ENCODE results near the gene PDGFRB.

Gene PDGFRB

DNA sequence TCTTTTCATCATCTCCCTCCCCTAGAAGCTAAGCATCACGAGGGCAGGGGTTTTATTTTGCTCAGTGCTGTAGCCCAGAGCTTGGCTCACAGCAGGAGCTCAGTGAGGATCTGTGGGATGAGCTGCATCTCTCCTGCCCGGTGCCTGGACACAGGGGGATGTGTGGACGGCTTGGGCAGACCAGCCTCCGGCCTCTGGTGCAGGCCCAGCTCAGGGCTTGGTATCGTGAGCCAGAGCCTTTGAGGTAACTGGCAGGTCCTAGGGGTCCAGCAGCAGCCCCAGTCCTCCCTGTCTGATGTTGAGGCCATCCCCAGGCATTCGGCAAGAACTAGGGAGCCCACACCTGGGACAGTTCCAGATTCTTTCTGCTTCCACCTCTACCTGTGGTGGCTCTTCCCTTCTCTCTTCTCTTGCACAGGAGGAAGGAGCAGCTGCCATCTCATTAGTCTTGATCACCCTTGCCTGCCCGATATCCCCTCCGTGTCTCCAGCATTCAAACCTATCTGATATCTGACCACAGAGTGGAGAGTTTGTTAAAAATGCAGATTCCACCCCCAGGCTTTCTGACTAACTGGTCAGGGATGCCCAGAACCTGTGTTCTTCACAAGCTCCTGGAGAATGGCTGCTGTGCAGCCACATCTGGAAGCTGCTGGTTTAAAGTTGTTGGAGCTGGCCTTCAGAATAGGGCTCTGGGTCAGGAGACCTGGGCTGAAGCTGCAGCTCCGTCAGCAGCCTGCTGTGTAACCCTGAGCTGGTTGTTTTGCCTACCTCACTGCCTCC, 26.3 kb upstream of the PDGFRB start:
- DNase-seq = no peak

DNA sequence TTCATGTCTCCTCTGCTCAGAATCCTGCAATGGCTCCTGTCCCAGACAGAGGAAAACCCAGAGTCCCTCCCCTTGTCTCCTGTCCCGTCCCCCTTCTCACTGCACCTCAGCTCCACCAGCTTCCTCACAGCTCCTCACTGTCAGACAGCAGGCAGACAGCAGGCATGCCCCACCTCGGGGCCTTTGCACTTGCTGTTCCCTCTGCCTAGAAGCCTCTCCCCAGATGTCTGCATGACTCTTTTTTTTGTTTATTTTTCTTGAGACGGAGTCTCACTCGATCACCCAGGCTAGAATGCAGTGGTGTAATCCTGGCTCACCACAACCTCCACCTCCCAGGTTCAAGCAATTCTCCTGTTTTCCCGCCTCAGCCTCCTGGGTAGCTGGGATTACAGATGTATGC, 25.4 kb upstream of the PDGFRB start:
- DNase-seq = no peak

GRCh38 chr5:150180241-150181026, 24.8 kb upstream of the PDGFRB start:
- DNase-seq = no peak

DNA sequence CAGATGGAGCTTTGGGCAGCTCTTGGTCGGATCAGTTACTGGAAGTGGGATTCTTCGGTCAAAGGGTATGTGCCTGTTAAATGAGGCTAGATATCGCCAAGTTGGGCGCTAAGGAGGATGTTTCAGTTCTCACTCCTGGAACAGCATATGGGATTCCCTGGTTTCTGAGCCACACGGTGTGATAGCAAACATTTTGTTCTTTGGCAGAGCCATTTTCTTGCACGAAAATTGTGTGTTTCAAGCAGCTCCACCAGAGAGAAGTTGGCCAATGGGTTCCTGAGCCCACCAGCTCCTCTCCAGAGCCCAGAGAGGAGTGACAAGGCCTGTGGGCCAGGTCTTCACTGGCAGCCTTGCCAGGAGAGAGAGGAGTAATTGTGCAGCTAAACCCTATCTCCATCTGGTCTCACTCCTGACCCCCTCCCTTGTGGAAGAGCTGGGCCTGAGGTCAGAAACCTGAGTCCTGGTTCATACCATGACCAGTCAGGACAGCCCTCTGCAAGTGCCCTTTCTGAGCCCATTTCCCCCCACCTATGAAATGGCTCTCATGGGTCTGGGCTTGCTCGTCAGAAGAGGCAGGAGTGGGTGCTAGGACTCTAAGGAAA, 23.5 kb upstream of the PDGFRB start:
- no peak for DNase-seq

- DNase-seq = no peak
Observed at GRCh38 chr5:150178262-150178661, 22.6 kb upstream of the PDGFRB start.

- no peak for DNase-seq
Observed at GRCh38 chr5:150177721-150178120, 22.1 kb upstream of the PDGFRB start.

DNA sequence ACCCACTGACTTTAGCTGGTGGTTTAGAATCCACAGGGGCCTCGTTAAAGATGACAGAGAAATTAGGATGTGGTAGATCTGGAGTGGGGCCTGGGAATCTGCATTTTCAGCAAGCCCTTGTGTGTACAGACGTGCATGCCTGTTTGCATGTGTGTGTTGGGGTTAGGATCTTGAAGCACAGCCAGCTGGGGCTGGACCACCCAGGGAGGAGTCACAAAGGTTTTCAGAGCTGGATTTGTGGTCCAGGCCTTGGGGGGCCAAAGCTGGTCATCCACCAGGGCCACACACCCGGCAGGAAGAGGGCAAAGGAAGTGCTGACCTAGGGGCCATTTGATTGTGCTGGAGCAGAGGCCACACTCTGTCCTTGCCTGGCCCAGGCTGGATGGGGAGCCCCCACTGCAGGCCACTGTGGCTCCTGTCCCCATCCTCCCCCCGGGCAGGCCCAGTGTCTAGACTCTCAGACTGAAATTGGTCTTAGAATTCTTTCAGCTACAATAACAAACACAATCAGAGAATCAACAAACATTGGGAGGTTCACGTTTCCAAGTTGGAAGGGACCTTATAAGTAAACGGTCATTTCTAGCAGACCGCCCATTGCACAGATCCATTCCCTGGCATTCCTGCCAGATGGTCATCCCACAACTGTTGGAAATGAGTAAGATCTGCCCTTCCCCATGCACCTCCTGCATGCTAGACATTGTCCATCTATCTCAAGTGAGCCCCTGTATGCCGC, 21.3 kb upstream of the PDGFRB start:
- no peak for DNase-seq

DNA sequence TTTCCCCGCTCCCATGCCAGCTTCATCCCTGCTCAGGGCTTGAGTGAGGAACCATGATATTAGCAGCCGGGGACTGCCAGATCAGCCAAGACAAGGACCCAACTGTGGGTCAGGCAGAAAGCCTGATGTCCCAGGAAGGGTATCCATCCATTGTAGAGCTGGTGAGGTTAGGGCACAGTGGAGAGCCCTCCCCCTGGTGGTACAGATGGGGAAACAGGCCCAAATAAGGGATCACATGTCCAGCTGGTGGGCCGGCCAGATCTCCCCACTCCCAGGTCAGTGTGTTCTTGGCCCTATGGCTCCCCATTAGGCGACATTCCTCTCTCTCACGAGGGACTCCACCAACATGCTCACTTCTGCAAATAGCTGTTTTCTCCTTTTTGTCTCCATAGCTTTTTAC, 19.9 kb upstream of the PDGFRB start:
- no peak for DNase-seq

DNA sequence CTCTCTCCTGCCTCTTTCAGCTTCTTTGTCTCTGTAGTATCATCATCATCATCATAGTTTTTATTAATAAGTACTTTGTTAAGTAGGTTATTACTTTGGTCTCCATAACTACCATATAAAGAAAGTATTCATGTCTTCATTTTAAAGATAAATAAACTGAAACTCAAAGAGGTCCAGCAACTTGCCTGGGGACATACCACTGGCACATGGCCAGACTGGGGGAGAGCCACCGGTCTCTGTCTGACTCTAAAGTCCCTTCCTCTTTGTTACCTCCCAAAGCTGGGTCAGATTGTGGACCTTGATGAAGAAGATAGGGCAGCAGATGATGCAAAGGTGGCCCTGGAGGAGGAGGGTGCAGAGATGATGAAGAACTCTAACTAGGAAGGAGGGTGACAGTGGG, 19.4 kb upstream of the PDGFRB start:
- no peak for DNase-seq

DNA sequence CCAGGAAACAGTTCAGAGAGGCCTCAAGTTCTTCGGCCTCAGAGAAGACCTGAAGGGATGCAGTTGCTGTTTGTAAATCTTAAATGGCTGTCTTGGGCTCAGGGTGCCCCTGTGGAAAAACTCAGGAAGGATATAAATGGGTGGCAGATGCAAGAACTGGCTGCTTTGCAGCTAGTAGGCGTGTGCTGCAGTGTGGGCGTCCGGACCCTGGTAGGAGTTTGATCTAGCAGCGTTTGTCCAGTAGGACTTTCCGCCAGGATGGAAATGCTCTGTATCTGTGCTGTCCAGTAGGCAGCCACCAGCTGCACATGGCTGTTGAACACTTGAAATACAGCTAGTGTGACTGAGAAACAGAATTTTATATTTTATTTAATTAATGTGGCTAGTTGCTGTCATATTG, 18.6 kb upstream of the PDGFRB start:
- no peak for DNase-seq

DNA sequence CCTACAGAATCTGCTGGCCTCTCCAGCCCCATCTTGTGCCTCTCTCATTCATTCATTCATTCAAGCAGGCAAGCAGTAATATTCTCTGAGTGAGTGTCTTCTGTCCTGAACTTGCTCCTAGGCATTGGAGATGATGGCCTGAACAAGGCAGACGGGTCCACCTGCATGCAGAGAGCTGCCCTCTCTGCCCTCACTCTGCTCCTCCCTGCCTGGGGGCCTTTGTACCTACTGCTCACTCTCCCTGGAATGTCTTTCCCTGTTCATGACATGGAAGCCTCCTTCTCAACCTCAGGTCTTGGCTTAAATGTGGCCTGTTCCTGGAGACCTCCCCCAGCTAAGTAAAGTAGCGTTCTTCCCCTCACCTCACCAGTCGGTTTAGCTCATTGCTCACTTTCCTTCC, 17.5 kb upstream of the PDGFRB start:
- no peak for DNase-seq

GRCh38 chr5:150172556-150172955, 16.9 kb upstream of the PDGFRB start:
- no peak for DNase-seq

DNA sequence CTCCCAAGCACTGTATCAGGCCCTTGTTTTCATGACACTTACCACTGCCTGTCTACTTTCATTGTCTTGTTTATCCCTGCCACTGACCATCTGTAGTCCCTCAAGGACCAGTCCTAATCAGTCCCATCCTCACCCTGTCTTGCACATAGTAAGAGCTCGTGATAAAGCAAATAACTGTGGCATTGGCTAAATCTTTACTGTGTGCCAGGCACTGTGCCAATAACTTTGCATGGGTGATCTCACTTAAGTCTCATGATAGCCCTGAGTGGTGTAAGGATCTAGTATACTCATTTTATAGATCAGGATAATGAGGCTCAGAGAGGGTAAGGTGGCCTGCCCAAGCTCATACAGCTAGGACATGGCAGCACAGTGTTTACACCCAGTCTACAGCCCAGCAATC, 16.5 kb upstream of the PDGFRB start:
- DNase-seq = no peak

GRCh38 chr5:150168864-150169263, 13.2 kb upstream of the PDGFRB start:
- no peak for DNase-seq

DNA sequence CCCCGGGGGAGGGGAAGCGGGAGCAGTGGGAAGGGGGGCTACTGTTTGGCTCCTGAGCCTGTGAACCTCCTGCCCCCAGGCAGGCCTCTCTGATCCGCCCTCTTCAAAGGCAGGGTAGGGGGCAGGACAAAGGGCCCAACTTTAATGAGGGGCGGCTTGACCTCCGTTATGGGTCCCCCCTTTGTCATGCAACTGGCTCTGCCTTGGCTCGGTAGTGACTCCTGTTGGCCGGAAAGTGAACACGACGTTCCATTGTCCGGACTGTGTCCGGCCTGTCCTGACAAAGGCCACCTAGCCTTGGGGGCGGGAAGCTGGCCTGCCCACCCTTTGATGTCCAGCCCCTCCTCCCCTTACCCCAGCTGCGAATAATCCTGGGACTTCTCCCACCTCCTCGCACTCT, 12.3 kb upstream of the PDGFRB start:
- DNase-seq = no peak

GRCh38 chr5:150167512-150167850, 11.8 kb upstream of the PDGFRB start:
- DNase-seq = no peak

GRCh38 chr5:150166650-150167511, 11.2 kb upstream of the PDGFRB start, which contains the start of gene CDX1:
CDX1 (plus strand) TSS chr5:150166778; CDS start chr5:150166877, 99 bp downstream.
- no peak for DNase-seq

- no peak for DNase-seq
Observed at GRCh38 chr5:150166037-150166649, 10.5 kb upstream of the PDGFRB start.

GRCh38 chr5:150164211-150164980, 8.8 kb upstream of the PDGFRB start:
- DNase-seq = no peak

DNA sequence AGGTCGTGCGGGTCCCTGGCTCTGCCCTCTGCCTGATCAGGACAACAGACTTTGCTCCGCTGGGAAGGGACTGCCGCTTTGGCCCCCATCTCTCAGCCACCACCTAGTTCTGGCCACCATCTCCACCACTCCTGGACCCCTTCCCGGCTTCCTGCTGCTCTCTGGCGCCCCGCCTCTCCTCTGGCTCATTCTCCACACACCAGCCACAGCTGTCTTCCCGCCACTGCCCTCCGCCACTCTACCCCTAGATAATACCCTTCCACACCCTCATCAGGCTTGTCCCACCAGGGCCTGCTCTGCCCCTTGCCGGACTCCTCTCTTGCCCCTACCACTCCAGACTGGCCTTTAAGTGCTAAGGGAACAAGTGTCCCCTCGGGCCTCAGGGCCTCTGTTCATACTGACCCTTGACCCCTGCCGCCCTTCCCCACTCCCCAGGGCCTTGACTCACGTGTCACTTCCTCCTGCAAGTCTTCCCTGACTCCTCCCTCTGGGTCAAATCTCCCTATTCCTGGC, 8.0 kb upstream of the PDGFRB start:
- DNase-seq = no peak

- DNase-seq = no peak
Observed at GRCh38 chr5:150163035-150163434, 7.4 kb upstream of the PDGFRB start.

Measured in NCI-H226 (cell line).